ENCODE results near the gene ZNF615. TPM values are rescaled to one million over a fixed set of nuclear protein-coding genes. Genes with fewer than 3 reads are reported as not detected.

ZNF615 gene
- total and polyA plus RNA-seq, 2 of the 4 experiments (the other 2 are of a cell fraction) = 2.0 to 10.9 TPM

GRCh38 chr19:52039169-52039568, 31.2 kb upstream of the ZNF615 start:
- Histone ChIP-seq H4K8ac (ENCODE audit: low read depth in 2 of 2, low read length in 2 of 2) (no peak overlapping the region), H3K56ac (ENCODE audit: extremely low read depth, insufficient read depth, low read length) (no peak overlapping the region), H2BK120ac (ENCODE audit: low read depth, low read length) (no peak overlapping the region), H4K20me1 (ENCODE audit: insufficient read depth, low read length) (no peaks in the 10 kb centered on the region), H3K4me2 (ENCODE audit: low read depth, low read length) (no peak overlapping the region), H2BK15ac (ENCODE audit: low read depth, low read length) (no peak overlapping the region), H3K9me1 (ENCODE audit: insufficient read depth, low read length) (no peaks in the 10 kb centered on the region), H3K9me3 (ENCODE audit: control insufficient read depth, insufficient read depth, low read length) (peaks cover 48% of the 10 kb centered on the region), H4K91ac (ENCODE audit: insufficient read depth, low read depth, low read length) (no peak overlapping the region), H3K9ac (ENCODE audit: low read depth, low read length) (no peak overlapping the region), H2BK20ac (ENCODE audit: low read depth, low read length) (no peak overlapping the region), H3K18ac (ENCODE audit: low read depth, low read length) (no peak overlapping the region), H3K27ac (ENCODE audit: insufficient read depth, low read length) (no peak overlapping the region), H2AFZ (replicated peaks; ENCODE audit: low read length, poor library complexity) (no peak overlapping the region), H3K79me1 (ENCODE audit: low read depth in 1 of 2, low read length in 2 of 2) (no peaks in the 10 kb centered on the region), H3K36me3 (ENCODE audit: control insufficient read depth, insufficient read depth, low read length) (peaks cover 64% of the 10 kb centered on the region), H3K4me3 (ENCODE audit: insufficient read depth, low read depth, low read length) (no peak overlapping the region), H3K4me1 (ENCODE audit: control insufficient read depth, insufficient read depth, low read length) (no peaks in the 10 kb centered on the region), H3K14ac (replicated peaks; ENCODE audit: low read depth, low read length) (no peak overlapping the region), H3K27me3 (ENCODE audit: control insufficient read depth, insufficient read depth, low read length) (no peaks in the 10 kb centered on the region), H3K4ac (ENCODE audit: low read depth, low read length) (no peak overlapping the region), H2BK5ac (ENCODE audit: low read depth, low read length, poor library complexity, severe bottlenecking) (no peak overlapping the region), H4K5ac (ENCODE audit: low read depth, low read length) (no peak overlapping the region), H2AK5ac (ENCODE audit: low read depth, low read length) (no peak overlapping the region), H2AK9ac (replicated peaks; ENCODE audit: low read depth, low read length, poor library complexity) (no peak overlapping the region), H3K23ac (ENCODE audit: low read depth, low read length) (no peak overlapping the region)
- DNase-seq (no peak), ATAC-seq (ENCODE audit: low read depth) (no peak)
- TF ChIP-seq MXI1 (IDR thresholded peaks at IDR 0.05; ENCODE audit: borderline replicate concordance, low read depth, low read length) (no peak), BHLHE40 (IDR thresholded peaks at IDR 0.05; ENCODE audit: low read depth, low read length) (no peak), SMC3 (IDR thresholded peaks at IDR 0.05; ENCODE audit: low read depth, low read length) (no peak), RAD21 (IDR thresholded peaks at IDR 0.05; ENCODE audit: low read length) (no peak), CHD1 (IDR thresholded peaks at IDR 0.05; ENCODE audit: low read depth, low read length) (no peak), RCOR1 (IDR thresholded peaks at IDR 0.05; ENCODE audit: insufficient replicate concordance, low read length) (no peak)
- dilution Hi-C loops (cut with HindIII; ENCODE audit: low sequenced_read_pairs, unreplicated experiment) (no loop called here), intact Hi-C loops (cut with micrococcal nuclease) (no loop called here), in situ Hi-C loops (cut with MboI; ENCODE audit: low sequenced_read_pairs) (no loop called here)
- no CpG with 5 or more reads among the region's 4 CpGs for WGBS, 2 experiments (ENCODE audit: extremely low coverage in 2 of 2, insufficient read length in 1 of 2)
- POLR2A ChIA-PET (ENCODE audit: unreplicated experiment) = no interaction called here
- no TSS peak for BruUV-seq (replicated peaks)
- CTCF ChIA-PET = no interaction called here

Data from IMR-90 (cell line).